T-helper 17 cell (primary cell): Measurements from ENCODE around the gene DDRGK1. TPM values are rescaled to one million over a fixed set of nuclear protein-coding genes. Genes with fewer than 3 reads are reported as not detected.
"Not testable (repeated sequence)": the region's sequence is repeated elsewhere in the genome, so short reads cannot be mapped to it uniquely, and the experiment has no call there.

ENCODE experiments used
- ATAC-seq: fragments of 150-1000 bp; cut with Tn5 transposase; 2 replicates; pipeline ENCODE4 v1.10.0; 2021; ENCODE audit warnings: mild to moderate bottlenecking, moderate library complexity
- DNase-seq, 3 donors: peaks; one replicate each; pipeline versions ENCODE4 v3.0.0 to v3.0.0-alpha.2; 2020 to 2021
- H3K9me3 ChIP-seq: one replicate; pipeline ENCODE4 v1.7.0; 2013; ENCODE audit warnings: low read length, mild to moderate bottlenecking; ENCODE audit not compliant: control insufficient read depth, poor library complexity, severe bottlenecking
- H3K27ac Mint-ChIP-seq: one replicate; pipeline ENCODE4 v1.8.0; 2022; ENCODE audit warnings: mild to moderate bottlenecking, moderate library complexity, mixed read lengths
- H3K27me3 Mint-ChIP-seq: one replicate; pipeline ENCODE4 v1.8.0; 2022; ENCODE audit warnings: mixed read lengths
- H3K36me3 Mint-ChIP-seq: one replicate; pipeline ENCODE4 v1.8.0; 2022; ENCODE audit warnings: low read depth, mixed read lengths
- H3K4me1 Mint-ChIP-seq: one replicate; pipeline ENCODE4 v1.8.0; 2022; ENCODE audit warnings: mild to moderate bottlenecking, mixed read lengths
- H3K4me3 Mint-ChIP-seq: one replicate; pipeline ENCODE4 v1.8.0; 2022; ENCODE audit warnings: mild to moderate bottlenecking, moderate library complexity, mixed read lengths
- total RNA-seq, 4 donors: library from RNA in 2 of 4; stranded (reverse) in 2 of 4; gene quantifications; one replicate each; pipeline ENCODE4 v1.2.3 and lab custom pipeline; 2022 to 2026

DDRGK1 gene
- total RNA-seq, 2 donors from 2014 or later, result 43.7 to 45.6 TPM

GRCh38 chr20:3218307-3218988 lies 14.0 kb upstream of the DDRGK1 start:
- no peaks in the 10 kb centered on the region for H3K9me3 ChIP-seq
- ATAC-seq (peak; percentile 93), DNase-seq (peak; percentile 52 to 76 (median 60))
- Mint-ChIP-seq H3K27ac (no peak overlapping the region), H3K27me3 (no peaks in the 10 kb centered on the region), H3K4me1 (peaks cover 1% of the 10 kb centered on the region), H3K36me3 (peaks cover 4% of the 10 kb centered on the region), H3K4me3 (no peak overlapping the region)

GRCh38 chr20:3215359-3215917 lies 11.0 kb upstream of the DDRGK1 start:
- H3K9me3 ChIP-seq, H3K27me3 Mint-ChIP-seq, H3K27ac Mint-ChIP-seq, DNase-seq, H3K4me3 Mint-ChIP-seq, ATAC-seq, H3K36me3 Mint-ChIP-seq, H3K4me1 Mint-ChIP-seq: not testable (repeated sequence)

GRCh38 chr20:3213226-3213625 lies 8.7 kb upstream of the DDRGK1 start:
- DNase-seq, result no peak
- no peaks in the 10 kb centered on the region for H3K9me3 ChIP-seq
- no peak overlapping the region for H3K27ac Mint-ChIP-seq
- H3K4me1 Mint-ChIP-seq, result peaks cover 24% of the 10 kb centered on the region
- no peaks in the 10 kb centered on the region for H3K27me3 Mint-ChIP-seq
- H3K36me3 Mint-ChIP-seq, result peaks cover 6% of the 10 kb centered on the region
- ATAC-seq, result no peak
- H3K4me3 Mint-ChIP-seq, result no peak overlapping the region

- H3K27me3 Mint-ChIP-seq, result no peaks in the 10 kb centered on the region
- H3K4me3 Mint-ChIP-seq, result peak overlapping the region; percentile 99
- peaks cover 6% of the 10 kb centered on the region for H3K36me3 Mint-ChIP-seq
- H3K4me1 Mint-ChIP-seq, result peaks cover 24% of the 10 kb centered on the region
- peak overlapping the region; percentile 29 for H3K27ac Mint-ChIP-seq
- no peaks in the 10 kb centered on the region for H3K9me3 ChIP-seq
- DNase-seq (no peak), ATAC-seq (no peak)
Measured at GRCh38 chr20:3210346-3210745, 5.9 kb upstream of the DDRGK1 start.

- Mint-ChIP-seq H3K27me3 (no peaks in the 10 kb centered on the region), H3K36me3 (peaks cover 6% of the 10 kb centered on the region), H3K4me3 (peak overlapping the region; percentile 99), H3K4me1 (peaks cover 24% of the 10 kb centered on the region), H3K27ac (peak overlapping the region; percentile 97)
- ATAC-seq (peak; percentile 37), DNase-seq (no peak)
- H3K9me3 ChIP-seq, result no peaks in the 10 kb centered on the region
Measured at GRCh38 chr20:3209946-3210317, 5.5 kb upstream of the DDRGK1 start.

GRCh38 chr20:3209257-3209945 lies 4.9 kb upstream of the DDRGK1 start, which contains the start of gene ITPA:
ITPA (plus strand) TSS chr20:3209498; CDS start chr20:3209552, 54 bp downstream.
- Mint-ChIP-seq H3K4me3 (peak within 1 kb of the TSS; percentile 99), H3K27me3 (no peaks in the 10 kb centered on the region), H3K4me1 (peaks cover 26% of the 10 kb centered on the region), H3K36me3 (peaks cover 6% of the 10 kb centered on the region), H3K27ac (peak within 1 kb of the TSS; percentile 97)
- DNase-seq (peak; percentile 14 to 46 (median 34)), ATAC-seq (peak; percentile 32)
- H3K9me3 ChIP-seq, result no peaks in the 10 kb centered on the region

- ATAC-seq, result no peak
Measured at GRCh38 chr20:3208786-3209256, 4.3 kb upstream of the DDRGK1 start.

GRCh38 chr20:3203315-3204123 lies 963 bp downstream of the DDRGK1 start:
- Mint-ChIP-seq H3K4me3 (peak overlapping the region; percentile 95), H3K27ac (peak overlapping the region; percentile 97), H3K36me3 (peaks cover 8% of the 10 kb centered on the region), H3K4me1 (peaks cover 26% of the 10 kb centered on the region), H3K27me3 (no peaks in the 10 kb centered on the region)
- no peaks in the 10 kb centered on the region for H3K9me3 ChIP-seq
- peak; percentile 16 for ATAC-seq
- DNase-seq, result no peak

More at GRCh38 chr20:3208786-3209256, 4.3 kb upstream of the DDRGK1 start:
- H3K4me1 Mint-ChIP-seq, result peaks cover 29% of the 10 kb centered on the region
- H3K9me3 ChIP-seq, result no peaks in the 10 kb centered on the region
- H3K27me3 Mint-ChIP-seq, result no peaks in the 10 kb centered on the region
- peak overlapping the region; percentile 97 for H3K27ac Mint-ChIP-seq
- no peak for DNase-seq
- H3K4me3 Mint-ChIP-seq, result peak overlapping the region; percentile 99
- peaks cover 6% of the 10 kb centered on the region for H3K36me3 Mint-ChIP-seq

- ATAC-seq, result no peak
- Mint-ChIP-seq H3K4me1 (peaks cover 25% of the 10 kb centered on the region), H3K27ac (peak overlapping the region; percentile 97), H3K4me3 (peak overlapping the region; percentile 95), H3K36me3 (peaks cover 9% of the 10 kb centered on the region), H3K27me3 (no peaks in the 10 kb centered on the region)
- DNase-seq, result no peak
- no peaks in the 10 kb centered on the region for H3K9me3 ChIP-seq
Measured at GRCh38 chr20:3202965-3203314, 1.5 kb downstream of the DDRGK1 start.

GRCh38 chr20:3199976-3200755 lies 4.3 kb downstream of the DDRGK1 start:
- H3K36me3 Mint-ChIP-seq, result peaks cover 14% of the 10 kb centered on the region
- no peak overlapping the region for H3K4me3 Mint-ChIP-seq
- H3K27me3 Mint-ChIP-seq, result no peaks in the 10 kb centered on the region
- DNase-seq (no peak), ATAC-seq (no peak)
- peaks cover 33% of the 10 kb centered on the region for H3K4me1 Mint-ChIP-seq
- peak overlapping the region; percentile 78 for H3K27ac Mint-ChIP-seq
- H3K9me3 ChIP-seq, result no peaks in the 10 kb centered on the region

- Mint-ChIP-seq H3K4me3 (peak overlapping the region; percentile 55), H3K4me1 (peaks cover 29% of the 10 kb centered on the region), H3K27me3 (no peaks in the 10 kb centered on the region), H3K36me3 (peaks cover 14% of the 10 kb centered on the region), H3K27ac (no peak overlapping the region)
- ATAC-seq (no peak), DNase-seq (no peak)
- no peaks in the 10 kb centered on the region for H3K9me3 ChIP-seq
Measured at GRCh38 chr20:3199206-3199605, 5.3 kb downstream of the DDRGK1 start.

- Mint-ChIP-seq H3K4me3 (no peak overlapping the region), H3K27ac (peak overlapping the region; percentile 92), H3K4me1 (peaks cover 25% of the 10 kb centered on the region), H3K27me3 (no peaks in the 10 kb centered on the region), H3K36me3 (peaks cover 24% of the 10 kb centered on the region)
- no peaks in the 10 kb centered on the region for H3K9me3 ChIP-seq
- ATAC-seq (no peak), DNase-seq (no peak)
Measured at GRCh38 chr20:3195590-3196237, 8.8 kb downstream of the DDRGK1 start.
